Neutrophil (primary cell): ENCODE results near the gene ATAD3A.
"Not testable (repeated sequence)": the region's sequence is repeated elsewhere in the genome, so short reads cannot be mapped to it uniquely, and the experiment has no call there.

Experiments used
- H3K27ac ChIP-seq: fragments of 200-600 bp; sonication (generic); 2 replicates; pipeline ENCODE4 v1.5.1; 2016; ENCODE audit warnings: mild to moderate bottlenecking, moderate library complexity
- H3K27me3 ChIP-seq: fragments of 200-600 bp; sonication (generic); 2 replicates; pipeline ENCODE4 v1.6.0; 2016; ENCODE audit warnings: mild to moderate bottlenecking
- H3K36me3 ChIP-seq: fragments of 200-600 bp; sonication (generic); 2 replicates; pipeline ENCODE4 v1.5.1; 2017
- H3K4me1 ChIP-seq, 2 experiments: fragments of 200-600 bp in 1 of 2; sonication (generic) in 1 of 2; 1 replicate in 1 of 2; 2 replicates in 1 of 2; pipeline versions ENCODE4 v1.5.1 to v1.6.1; 2013 to 2016; ENCODE audit warnings: low read depth in 1 of 2, low read length in 1 of 2, mild to moderate bottlenecking in 1 of 2, moderate library complexity in 1 of 2; ENCODE audit not compliant: control insufficient read depth in 1 of 2, insufficient read depth in 1 of 2
- H3K4me3 ChIP-seq, 2 experiments: fragments of 200-600 bp in 1 of 2; sonication (generic) in 1 of 2; 1 replicate in 1 of 2; 2 replicates in 1 of 2; pipeline ENCODE4 v1.5.1; 2013 to 2016; ENCODE audit warnings: low read depth in 1 of 2, low read length in 1 of 2, mild to moderate bottlenecking in 1 of 2, moderate library complexity in 1 of 2
- H3K9me3 ChIP-seq: fragments of 200-600 bp; sonication (generic); 2 replicates; pipeline ENCODE4 v1.5.1; 2016
- CTCF ChIP-seq: fragments of 200-600 bp; sonication (generic); IDR thresholded peaks from 2 replicates; pipeline ENCODE4 v1.5.1; 2016; ENCODE audit warnings: antibody characterized with exemption

ATAD3A gene

GRCh38 chr1:1482856-1483255, 29.1 kb upstream of the ATAD3A start:
- Histone ChIP-seq H3K4me3 (no peak overlapping the region), H3K9me3 (no peaks in the 10 kb centered on the region), H3K27me3 (no peaks in the 10 kb centered on the region), H3K4me1 (no peaks in the 10 kb centered on the region), H3K27ac (no peak overlapping the region), H3K36me3 (peaks cover 54% of the 10 kb centered on the region)
- no peak for TF ChIP-seq CTCF

- Histone ChIP-seq H3K36me3 (peaks cover 56% of the 10 kb centered on the region), H3K9me3 (no peaks in the 10 kb centered on the region), H3K27ac (no peak overlapping the region), H3K4me1 (no peaks in the 10 kb centered on the region), H3K27me3 (no peaks in the 10 kb centered on the region), H3K4me3 (no peak overlapping the region)
- TF ChIP-seq CTCF = no peak
Measured at GRCh38 chr1:1483714-1484113, 28.2 kb upstream of the ATAD3A start.

GRCh38 chr1:1484976-1485750, 26.8 kb upstream of the ATAD3A start:
- H3K36me3 ChIP-seq = peaks cover 62% of the 10 kb centered on the region
- H3K27me3 ChIP-seq, H3K4me3 ChIP-seq, H3K4me1 ChIP-seq, H3K9me3 ChIP-seq, H3K27ac ChIP-seq: not testable (repeated sequence)

- not testable (repeated sequence) for H3K4me3 ChIP-seq, H3K27me3 ChIP-seq, H3K4me1 ChIP-seq, H3K9me3 ChIP-seq, H3K27ac ChIP-seq
- H3K36me3 ChIP-seq = peaks cover 68% of the 10 kb centered on the region
Measured at GRCh38 chr1:1485755-1486317, 26.1 kb upstream of the ATAD3A start.

DNA sequence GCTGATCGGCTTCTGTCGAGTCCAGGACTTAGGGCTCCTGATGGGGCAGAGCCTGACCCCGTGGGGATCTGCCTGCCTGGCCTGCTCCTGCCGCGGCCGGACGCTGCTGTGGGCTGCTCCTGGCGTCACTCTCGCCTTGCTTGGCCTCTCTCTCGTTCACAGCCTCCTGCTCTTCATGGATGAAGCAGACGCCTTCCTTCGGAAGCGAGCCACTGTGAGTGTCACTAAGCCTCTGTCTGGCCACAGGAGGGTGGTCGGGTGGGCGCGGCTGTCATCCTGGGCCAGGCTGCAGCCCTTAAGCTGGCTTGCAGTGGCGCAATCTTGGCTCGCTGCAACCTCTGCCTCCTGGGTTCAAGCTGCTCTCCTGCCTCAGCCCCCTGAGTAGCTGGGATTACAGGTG, 24.3 kb upstream of the ATAD3A start:
- TF ChIP-seq CTCF = no peak
- Histone ChIP-seq H3K36me3 (peaks cover 65% of the 10 kb centered on the region), H3K27ac (no peak overlapping the region)

GRCh38 chr1:1489231-1489630, 22.7 kb upstream of the ATAD3A start:
- Histone ChIP-seq H3K4me1 (no peaks in the 10 kb centered on the region), H3K36me3 (peaks cover 53% of the 10 kb centered on the region), H3K27me3 (no peaks in the 10 kb centered on the region), H3K4me3 (no peak overlapping the region), H3K27ac (no peak overlapping the region), H3K9me3 (no peaks in the 10 kb centered on the region)
- TF ChIP-seq CTCF = no peak

More for the DNA sequence above, 24.3 kb upstream of the ATAD3A start:
- no peaks in the 10 kb centered on the region for H3K9me3 ChIP-seq
- H3K4me1 ChIP-seq = no peaks in the 10 kb centered on the region
- H3K4me3 ChIP-seq = no peak overlapping the region
- no peaks in the 10 kb centered on the region for H3K27me3 ChIP-seq
